GM19238 (cell line): ENCODE results near the gene WNK2.

Experiments used
- DNase-seq: peaks from one replicate; pipeline ENCODE4 v3.0.0; 2011; ENCODE audit warnings: low spot score; ENCODE audit not compliant: insufficient read length

Gene WNK2

DNA sequence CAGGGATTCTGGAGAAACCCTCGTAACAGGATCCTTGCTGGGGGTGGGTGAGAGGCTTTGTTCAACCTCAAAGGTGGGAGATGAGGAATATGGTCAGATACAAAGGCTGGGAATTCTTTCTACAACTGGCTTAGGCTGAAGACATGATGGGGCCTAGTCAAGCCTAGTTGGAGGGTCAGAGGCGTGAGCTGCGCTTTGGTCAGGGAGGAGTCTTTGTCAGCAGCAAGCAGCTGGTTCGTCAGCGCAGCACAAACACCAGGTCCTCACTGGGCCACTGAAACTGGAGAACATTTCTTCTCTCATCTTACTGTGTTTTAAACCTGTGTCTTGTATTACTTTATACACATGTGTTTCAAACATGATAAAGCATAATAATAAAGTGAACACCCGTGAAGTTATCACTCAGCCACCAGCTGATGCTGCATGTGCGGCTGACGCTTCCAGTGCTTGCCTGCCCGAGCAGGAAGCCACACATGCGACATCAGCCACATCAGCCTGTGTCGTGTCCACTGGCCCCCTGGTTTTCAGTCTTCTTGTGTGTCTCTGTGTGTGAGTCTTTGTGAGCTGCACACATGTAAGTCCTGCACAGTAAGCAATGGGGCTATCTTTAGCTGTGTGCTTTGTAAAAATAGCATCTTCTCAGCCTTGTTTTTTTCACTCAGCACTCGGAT lies 81.5 kb downstream of the WNK2 start:
- DNase-seq, result no peak

DNA sequence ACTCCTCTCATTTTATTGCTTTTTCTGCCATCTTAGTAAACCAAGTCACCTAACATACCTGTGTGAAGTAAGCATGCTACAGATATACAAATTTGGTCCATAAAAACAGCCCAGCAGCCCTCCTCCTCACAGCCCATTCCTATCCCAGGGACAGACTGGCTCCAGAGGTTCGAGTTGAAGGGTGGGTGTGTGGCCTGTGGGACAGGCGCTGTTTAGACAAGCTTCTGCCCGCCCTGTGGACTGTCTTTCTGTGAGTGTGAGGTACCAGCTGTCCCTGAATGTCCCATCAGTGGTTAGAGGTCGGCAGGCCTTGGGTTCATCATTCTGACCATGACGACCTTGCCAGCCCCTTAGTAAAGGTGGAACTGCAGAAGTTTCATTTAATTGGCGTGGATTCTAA lies 82.0 kb downstream of the WNK2 start:
- no peak for DNase-seq

DNA sequence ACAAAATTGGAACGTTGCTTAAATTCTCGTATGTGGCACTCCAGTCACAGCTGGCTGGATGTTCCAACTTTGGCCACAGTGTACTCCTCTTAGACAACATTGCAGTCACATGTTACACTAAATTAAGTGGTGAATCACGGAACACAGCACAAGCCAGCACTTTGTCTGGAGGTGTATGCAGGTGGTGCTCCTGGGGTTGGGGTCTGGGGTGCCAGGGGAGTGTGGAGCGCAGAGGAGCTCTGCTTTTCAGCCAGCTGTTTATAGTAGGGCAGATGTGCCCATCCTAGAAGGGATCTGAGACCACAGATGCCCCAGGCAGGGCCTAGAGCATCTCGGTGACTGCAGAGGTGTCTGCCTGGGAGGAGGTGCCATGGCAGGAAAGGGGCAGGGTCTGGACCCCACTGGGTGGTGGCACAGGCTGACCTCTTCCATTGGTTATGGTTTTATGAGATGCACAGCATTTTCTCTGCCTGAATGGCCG lies 82.6 kb downstream of the WNK2 start:
- no peak for DNase-seq

DNA sequence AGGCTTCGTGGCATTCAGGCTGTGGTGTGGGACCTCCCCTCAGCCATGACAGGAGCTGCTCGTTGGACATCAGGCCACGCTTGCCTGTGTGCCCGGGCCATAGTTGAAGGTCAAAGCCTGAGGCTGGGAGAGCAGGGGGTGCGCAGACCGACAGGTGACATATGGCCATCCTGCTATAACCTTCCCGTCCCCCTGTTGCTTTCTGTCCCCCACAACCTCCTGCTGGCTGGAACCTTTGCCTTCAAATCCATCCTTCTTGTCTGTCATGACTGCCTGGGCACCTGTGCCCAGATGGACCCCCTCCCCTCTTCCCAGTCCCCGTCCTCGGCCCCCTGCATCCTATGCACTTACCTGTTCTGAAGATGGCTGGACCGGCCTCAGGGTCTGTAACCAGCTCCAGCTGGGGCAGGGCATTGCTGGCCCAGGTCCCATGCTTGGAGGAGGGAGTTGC lies 83.2 kb downstream of the WNK2 start:
- no peak for DNase-seq

DNA sequence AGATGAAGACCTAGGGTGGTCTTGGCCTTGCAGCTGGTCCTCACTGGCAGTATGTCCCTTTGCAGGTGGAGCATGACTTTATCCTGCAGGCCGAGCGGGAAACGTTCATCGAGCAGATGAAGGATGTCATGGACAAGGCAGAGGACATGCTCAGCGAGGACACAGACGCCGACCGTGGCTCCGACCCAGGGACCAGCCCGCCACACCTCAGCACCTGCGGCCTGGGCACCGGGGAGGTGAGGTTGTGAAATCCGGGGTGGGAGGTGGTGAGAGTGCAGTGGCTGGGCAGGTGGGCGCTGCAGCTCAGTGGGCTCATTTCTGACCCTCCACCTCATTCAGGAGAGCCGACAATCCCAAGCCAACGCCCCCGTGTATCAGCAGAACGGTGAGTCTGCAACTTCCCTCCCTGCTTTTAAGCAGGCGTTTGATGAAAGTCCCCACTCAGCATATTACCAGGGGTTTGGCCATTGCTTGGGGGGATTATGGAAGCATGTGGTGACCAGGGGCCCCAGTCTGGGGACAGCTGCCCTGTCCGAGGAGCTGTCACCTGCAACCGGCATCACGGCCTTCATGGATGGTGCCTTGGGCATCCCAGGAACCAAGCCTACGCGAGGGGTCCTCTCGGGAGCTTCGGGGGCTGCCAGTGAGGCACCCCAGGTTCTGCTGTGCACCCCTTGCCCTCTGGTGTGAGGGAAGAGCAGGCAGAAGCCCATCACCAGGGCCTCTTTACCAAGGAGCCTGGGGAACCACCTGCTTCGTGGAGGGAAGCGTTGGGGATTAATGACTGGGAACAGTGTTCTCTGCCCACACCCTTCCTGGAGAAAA lies 84.0 kb downstream of the WNK2 start:
- DNase-seq, result no peak

DNA sequence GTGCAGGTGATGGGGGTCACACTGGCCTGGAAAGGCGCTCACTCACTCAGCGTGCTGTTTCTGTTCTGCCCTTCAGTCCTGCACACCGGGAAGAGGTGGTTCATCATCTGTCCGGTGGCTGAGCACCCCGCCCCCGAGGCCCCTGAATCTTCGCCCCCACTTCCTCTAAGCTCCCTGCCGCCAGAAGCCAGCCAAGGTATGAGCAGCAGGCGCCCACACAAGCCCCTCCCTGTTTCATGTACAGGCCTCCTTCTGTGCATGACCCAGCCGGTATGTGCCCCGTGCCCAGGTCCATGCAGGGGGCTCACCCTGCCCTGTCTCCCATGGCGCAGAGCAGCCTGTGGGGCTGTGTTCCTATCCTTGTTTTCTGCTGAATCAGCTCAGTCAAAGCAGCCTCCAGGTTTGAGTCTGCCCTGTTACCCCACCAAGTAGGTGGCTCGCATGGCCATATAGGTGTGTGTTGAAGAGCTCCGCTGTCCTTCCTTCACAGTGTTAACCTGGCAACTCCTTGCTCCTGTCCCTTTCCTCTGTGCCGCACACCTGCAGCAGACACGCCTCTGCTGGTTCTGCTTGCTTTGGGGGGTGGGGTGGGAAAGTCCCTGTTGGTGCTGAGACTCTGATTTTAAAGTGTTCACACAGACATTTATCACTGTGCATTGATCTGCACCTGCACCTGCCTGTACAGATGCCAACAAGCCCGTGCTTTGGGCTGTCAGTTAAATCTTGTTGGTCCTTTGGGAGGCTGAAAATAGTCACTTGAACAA lies 84.8 kb downstream of the WNK2 start:
- DNase-seq, result no peak

DNA sequence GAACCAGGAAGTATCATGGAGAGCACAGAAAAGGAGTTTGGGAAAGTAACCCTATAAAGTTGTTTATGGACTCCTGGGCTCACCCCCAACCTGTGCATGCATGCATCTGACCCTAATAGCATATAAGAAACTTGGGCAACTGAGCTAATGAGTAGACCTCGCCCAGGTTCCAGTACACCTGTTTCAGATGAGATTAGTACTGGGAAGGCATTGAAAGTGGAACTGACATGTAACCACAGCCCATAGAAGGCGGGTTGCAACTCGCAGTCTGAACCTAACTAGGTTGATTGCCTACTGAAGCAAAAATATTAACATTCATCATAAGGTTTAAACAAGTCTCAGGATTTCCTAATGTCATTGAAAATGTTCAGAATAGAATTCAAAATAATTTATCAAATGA lies 87.0 kb downstream of the WNK2 start:
- DNase-seq, result no peak

DNA sequence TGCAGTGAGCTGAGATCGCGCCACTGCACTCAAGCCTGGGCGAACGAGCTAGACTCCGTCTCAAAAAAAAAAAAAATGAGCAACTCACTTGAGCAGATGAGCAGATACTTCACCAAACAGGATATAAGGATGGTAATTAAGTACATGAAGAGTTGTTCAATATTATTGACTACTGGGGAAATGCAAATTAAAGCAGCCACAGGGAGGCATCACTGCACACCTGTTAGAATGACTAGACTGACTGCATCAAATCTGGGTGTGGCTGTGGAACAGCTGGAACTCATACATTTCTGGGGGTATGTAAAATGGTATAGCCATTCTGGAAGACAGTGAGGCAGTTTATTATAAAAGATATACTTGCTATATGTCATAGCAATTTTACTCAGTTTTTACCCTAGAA lies 93.0 kb downstream of the WNK2 start:
- DNase-seq, result no peak

DNA sequence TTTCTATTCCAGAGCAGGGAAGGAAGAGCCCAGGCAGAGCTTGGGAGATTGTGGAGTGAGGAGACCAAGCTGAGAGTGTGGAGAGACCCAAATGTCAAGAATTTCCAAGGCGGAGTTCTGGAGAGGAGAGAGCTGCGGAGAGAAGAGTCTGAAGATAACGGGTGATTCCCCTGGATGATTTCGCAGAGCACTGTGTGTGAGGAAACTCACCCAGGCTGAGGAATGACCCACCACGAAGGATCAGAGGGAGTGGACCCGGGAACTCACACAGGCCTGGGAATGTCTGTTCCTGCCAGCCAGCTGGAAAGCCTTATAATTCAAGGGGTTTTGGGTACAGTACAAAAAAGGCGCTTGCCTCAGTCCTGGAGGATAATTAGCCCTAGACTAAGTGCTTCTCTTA lies 94.2 kb downstream of the WNK2 start:
- DNase-seq, result no peak

DNA sequence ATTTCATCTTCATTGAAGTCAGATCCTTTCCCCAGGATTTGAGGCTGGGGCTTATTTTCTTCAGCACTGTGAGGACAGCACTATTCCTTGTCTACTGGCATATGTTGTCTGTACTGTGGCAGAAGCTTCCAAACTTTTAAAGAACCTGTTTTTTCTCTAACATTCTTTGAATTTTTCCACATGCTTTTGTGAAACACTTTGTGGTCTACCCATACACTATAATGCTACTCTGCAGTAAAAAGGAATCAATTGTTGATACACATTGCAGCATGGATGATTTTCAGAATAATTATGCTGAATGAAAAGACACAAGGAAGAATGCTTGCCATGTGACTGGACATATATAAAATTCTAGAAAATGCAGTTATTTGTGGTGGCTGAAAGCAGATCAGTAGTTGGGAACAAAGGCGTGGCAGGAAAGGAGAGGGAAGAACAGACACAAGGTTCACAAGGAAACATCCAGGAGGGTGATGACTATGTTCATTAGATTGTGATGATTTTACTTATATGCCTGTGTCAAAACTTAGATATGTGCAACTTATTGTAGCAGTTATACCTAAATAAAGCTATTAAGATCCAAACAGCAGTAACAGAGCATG lies 96.8 kb downstream of the WNK2 start:
- DNase-seq, result no peak

DNA sequence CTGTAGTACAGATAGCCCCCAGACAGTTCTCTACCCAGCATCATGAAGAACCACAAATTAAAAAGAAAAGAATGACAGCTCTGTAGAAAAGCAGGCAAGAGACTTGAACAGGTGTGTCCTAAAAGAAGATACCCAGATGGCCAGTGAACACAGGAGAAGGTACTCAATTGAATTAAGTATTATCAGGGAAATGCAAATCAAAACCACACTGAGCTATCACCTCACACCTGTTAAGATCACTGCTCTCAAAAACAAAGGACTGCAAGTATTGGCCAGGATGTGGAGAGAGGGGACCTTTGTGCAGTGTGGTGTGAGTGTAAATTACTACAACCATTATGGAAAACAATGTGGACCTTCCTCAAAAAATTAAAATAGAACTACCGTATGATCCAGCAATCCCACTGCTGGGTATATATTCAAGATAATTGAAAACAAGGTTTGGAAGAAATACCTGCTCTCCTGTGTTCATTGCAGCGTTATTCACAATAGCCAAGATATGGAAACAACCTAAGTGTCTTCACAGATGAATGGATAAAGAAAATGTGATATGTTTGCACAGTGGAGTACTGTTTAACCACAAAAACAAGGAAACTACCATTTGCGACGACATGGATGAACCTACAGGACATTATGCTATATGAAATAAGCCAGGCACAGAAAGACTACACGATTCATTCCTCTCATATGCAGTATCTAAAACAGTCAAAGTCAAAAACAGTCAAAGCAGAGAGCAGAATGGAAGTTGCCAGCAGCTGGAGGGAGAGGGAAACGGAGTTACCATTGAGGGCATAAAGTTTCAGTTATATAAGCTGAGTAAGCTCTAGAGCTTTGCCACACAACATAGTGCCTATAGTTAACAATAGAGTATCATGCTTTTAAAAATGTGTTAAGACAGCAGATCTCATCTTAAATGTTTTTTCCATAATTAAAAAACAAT lies 102.6 kb downstream of the WNK2 start:
- DNase-seq, result no peak

DNA sequence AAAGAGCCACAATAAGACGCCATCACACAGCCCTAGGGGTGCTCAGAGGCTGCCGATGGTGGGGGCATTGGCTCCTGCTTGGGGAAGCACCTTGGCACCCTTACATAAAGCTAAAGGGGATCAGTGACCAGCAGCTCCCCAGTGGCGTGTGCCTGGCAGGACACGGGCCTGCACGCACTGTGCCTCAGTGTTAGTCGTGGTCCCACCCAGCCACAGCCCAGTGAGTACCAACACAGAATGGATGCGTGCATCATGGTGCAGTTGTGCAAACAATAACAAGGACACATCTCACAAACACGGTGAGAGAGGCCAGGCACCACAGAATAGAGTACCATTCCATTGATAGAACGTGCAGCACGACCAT lies 103.2 kb downstream of the WNK2 start:
- DNase-seq, result no peak

DNA sequence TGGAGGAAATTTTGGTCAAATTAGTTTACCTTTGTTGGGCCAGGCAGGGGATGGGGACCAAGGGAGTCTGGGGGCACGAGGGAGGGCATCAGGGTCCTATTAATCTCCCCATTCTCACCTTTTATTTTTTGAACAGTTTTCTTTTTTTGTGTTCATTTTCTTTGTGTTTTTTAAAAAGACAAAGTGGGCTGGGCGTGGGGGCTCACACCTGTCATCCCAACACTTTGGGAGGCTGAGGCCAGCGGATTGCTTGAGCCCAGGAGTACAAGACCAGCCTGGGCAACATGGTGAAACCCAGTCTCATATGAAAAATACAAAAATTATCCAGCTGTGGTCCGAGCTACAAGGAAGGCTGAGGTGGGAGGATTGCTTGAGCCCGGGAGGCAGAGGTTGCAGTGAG lies 103.7 kb downstream of the WNK2 start:
- no peak for DNase-seq

DNA sequence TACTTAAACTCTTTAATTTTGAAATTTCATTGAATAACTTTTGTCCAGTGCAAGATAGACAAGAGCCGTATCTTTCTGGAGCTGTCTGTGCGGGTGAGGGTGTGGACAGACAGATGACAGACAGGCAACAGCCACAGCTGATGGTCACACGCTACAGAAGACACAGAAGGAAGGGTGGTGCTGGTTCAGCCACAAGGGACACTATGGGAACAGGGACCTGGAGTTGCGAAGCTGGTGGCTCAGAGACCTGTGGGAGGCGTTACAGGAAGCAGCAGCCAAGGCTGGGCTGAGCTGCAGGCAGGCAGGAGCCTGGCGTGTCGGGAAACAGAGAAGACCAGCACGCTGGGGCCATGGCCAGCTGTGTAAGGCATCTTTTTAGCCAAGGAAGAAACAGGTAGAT lies 104.4 kb downstream of the WNK2 start:
- no peak for DNase-seq

DNA sequence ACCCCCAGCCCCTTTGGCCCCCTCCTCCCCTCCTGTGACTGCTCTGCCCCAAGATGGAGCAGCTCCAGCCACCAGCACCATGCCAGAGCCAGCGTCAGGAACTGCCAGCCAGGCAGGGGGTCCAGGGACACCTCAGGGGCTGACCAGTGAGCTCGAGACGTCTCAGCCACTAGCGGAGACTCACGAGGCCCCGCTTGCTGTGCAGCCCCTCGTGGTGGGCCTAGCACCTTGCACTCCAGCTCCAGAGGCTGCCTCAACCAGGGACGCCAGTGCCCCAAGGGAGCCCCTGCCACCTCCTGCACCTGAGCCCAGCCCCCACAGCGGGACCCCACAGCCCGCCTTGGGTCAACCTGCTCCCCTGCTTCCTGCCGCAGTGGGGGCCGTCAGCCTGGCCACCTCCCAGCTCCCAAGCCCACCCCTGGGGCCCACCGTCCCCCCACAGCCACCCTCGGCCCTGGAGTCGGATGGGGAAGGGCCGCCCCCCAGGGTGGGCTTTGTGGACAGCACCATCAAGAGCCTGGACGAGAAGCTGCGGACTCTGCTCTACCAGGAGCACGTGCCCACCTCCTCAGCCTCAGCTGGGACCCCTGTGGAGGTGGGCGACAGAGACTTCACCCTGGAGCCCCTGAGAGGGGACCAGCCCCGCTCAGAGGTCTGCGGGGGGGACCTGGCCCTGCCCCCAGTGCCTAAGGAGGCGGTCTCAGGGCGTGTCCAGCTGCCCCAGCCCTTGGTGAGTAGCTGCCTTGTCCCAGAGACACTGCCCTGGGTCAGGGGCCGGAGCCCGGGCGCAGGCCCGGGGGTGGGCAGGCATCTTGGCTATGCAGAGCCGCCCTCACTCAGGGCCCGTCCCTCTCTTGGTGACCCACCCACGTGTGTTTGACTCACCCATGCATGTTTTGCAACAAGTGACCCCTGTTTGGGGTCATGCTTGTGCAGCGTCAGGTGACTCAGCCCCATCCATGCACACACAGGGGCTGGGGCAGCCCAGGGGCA lies 105.2 kb downstream of the WNK2 start:
- no peak for DNase-seq

DNA sequence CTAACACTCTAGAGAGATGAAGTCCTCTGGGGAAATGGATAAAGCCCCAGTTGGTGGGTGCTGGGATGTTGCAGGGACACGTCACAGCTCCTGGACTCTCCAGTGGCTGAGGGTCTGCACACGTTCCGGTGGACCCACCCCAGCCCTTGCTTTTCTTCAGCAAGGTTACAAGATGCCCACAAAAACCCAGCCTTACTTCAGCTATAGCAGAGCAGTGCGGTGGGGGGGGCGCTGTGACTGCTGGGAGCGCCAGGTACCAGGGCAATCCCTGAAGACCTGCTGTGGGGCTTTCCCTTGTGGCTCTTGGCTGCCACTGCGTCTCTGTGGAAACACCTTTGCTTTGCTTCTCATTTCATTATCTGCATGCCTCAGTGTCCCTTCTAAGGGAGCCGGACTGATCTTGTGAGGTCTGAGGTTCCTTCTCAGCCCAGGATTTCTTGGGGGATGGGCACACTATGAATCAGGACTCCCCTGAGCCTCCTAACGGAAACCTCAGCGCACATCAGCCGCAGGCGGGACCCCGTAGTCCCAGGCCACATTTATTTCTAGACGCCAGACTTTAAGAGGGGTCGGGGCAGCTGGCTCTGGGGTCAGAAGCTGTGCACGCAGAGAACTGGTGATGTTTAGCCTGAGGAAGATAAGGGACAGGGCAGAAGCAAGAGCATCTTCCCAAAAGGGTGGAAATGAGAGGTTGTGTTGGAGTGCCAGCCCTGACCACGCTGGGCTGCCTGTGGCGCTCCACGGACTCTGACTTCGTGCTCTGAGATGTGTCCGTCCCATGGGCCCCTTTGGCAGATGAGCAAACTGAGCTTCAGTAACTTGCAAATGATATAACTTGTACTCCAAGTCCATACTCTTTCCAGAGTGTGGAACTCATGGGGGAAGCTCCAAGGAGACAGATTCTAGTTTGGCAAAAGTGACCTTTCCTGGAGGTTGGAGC lies 106.8 kb downstream of the WNK2 start:
- DNase-seq, result no peak

DNA sequence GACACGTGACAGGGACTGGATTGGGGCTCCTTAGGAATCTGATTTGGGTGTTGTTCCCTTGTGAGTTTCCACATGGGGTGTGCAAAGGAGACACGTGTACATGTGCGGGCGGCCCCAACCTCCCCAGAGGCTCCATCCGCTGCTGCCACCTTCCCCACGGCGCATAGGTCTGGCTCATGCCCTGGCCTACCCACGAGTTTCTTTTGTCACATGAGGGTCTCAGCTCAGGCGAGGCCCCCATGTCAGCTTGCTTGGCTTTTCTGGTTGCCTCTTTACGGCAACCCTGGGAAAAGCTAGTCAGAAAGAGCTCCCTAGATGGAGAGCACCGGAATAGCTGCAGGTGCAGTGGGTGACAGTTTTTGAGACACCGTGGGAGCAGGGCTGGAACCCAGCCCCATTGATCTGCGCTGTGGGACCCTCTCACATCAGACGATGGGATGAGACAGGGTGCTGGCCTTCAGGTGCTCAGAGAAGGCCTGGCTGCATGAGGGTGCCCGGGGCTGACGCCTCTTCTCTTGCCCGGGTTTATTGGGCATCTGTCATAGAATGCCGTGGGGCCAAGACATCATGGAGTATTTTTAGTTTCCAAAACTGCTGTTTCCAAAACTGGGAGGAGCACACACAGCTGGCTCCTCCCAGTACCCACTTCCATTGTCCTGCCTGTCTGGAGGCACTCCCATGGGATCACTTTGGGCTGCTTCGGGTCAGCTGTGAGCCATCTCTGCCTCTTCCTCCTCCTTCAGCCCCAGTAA lies 107.8 kb downstream of the WNK2 start:
- no peak for DNase-seq

DNA sequence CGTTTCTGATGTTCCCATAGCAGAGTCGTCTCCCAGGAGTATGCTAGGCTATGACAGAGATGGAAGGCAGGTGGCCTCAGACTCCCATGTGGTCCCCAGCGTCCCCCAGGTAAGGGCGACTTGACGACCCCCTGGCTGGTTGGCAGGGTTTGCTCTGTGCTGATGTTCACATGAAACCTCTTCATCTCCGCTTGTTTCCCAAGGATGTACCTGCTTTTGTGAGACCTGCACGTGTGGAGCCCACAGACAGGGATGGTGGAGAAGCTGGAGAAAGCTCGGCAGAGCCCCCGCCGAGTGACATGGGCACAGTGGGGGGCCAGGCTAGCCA lies 108.3 kb downstream of the WNK2 start:
- no peak for DNase-seq
